SU-DHL-6 (cell line): Measurements from ENCODE around the gene MMAB.

Source experiments
- CTCF ChIP-seq: fragments of 200-600 bp; sonication (generic); IDR thresholded peaks from one replicate; pipeline ENCODE4 v1.5.1; 2017; ENCODE audit warnings: antibody characterized with exemption, mild to moderate bottlenecking, low read length, moderate library complexity; ENCODE audit not compliant: insufficient read depth, poor library complexity, severe bottlenecking
- EZH2phosphoT487 ChIP-seq: fragments of 200-600 bp; sonication (generic), shearing (Covaris generic); conservative IDR thresholded peaks from 2 replicates; pipeline ENCODE4 v1.6.1; 2018; ENCODE audit warnings: mild to moderate bottlenecking, antibody characterized with exemption, low read length, moderate library complexity, mixed read lengths

GRCh38 chr12:109518820-109519665, 54.3 kb downstream of the MMAB start:
- TF ChIP-seq CTCF (peak; percentile 87), EZH2phosphoT487 (no peak)
